SU-DHL-6 (cell line): Measurements from ENCODE around the gene EWSR1.

Experiments used
- H2AFZ ChIP-seq: fragments of 200-600 bp; sonication (generic); 2 replicates; pipeline ENCODE4 v1.6.1; 2014; ENCODE audit warnings: low read depth, mild to moderate bottlenecking, moderate library complexity, mixed read lengths, antibody characterized with exemption, low read length; ENCODE audit not compliant: severe bottlenecking
- H3F3A ChIP-seq: fragments of 200-600 bp; shearing (Covaris generic); 2 replicates; pipeline ENCODE4 v1.6.0; 2016; ENCODE audit warnings: antibody characterized with exemption, mild to moderate bottlenecking; ENCODE audit not compliant: insufficient read depth
- H3K27ac ChIP-seq: fragments of 200-600 bp; sonication (generic); 2 replicates; pipeline ENCODE4 v1.5.1; 2016; ENCODE audit warnings: low read depth, mild to moderate bottlenecking, low read length, moderate library complexity, mixed read lengths
- H3K27me3 ChIP-seq: fragments of 200-600 bp; sonication (generic), shearing (Covaris generic); 2 replicates; pipeline ENCODE4 v1.6.0; 2014; ENCODE audit warnings: mild to moderate bottlenecking, low read length
- H3K36me3 ChIP-seq: fragments of 200-600 bp; sonication (generic); 2 replicates; pipeline ENCODE4 v1.6.1; 2014; ENCODE audit warnings: mild to moderate bottlenecking, low read length, mixed read lengths
- H3K4me2 ChIP-seq: fragments of 300-600, 200-600 bp; shearing (Covaris generic), sonication (generic); 2 replicates; pipeline ENCODE4 v1.6.0; 2014; ENCODE audit warnings: low read length, low read depth, mild to moderate bottlenecking; ENCODE audit not compliant: poor library complexity, severe bottlenecking
- H3K4me3 ChIP-seq: fragments of 200-600 bp; sonication (generic); 2 replicates; pipeline ENCODE4 v1.5.1; 2014; ENCODE audit warnings: antibody characterized with exemption, low read length, mild to moderate bottlenecking, mixed read lengths; ENCODE audit not compliant: insufficient read depth, poor library complexity, severe bottlenecking
- H3K79me2 ChIP-seq: fragments of 200-600 bp; sonication (generic); 2 replicates; pipeline ENCODE4 v1.6.1; 2014; ENCODE audit warnings: mild to moderate bottlenecking, low read length, moderate library complexity; ENCODE audit not compliant: insufficient read depth
- H3K9ac ChIP-seq: fragments of 200-600 bp; sonication (generic); 2 replicates; pipeline ENCODE4 v1.7.0; 2014; ENCODE audit warnings: mild to moderate bottlenecking, low read length
- H3K9me2 ChIP-seq: fragments of 200-600 bp; sonication (generic); replicated peaks from 2 replicates; pipeline ENCODE4 v1.6.1; 2014; ENCODE audit warnings: low read length; ENCODE audit not compliant: insufficient read depth
- H3K9me3 ChIP-seq: fragments of 200-600 bp; sonication (generic); 2 replicates; pipeline ENCODE4 v1.6.1; 2014; ENCODE audit warnings: low read length, mixed read lengths; ENCODE audit not compliant: insufficient read depth
- H4K20me1 ChIP-seq: fragments of 200-600 bp; sonication (generic); 2 replicates; pipeline ENCODE4 v1.6.1; 2014; ENCODE audit warnings: low read depth, mild to moderate bottlenecking, antibody characterized with exemption, low read length, moderate library complexity, mixed read lengths
- EZH2phosphoT487 ChIP-seq: fragments of 200-600 bp; sonication (generic), shearing (Covaris generic); conservative IDR thresholded peaks from 2 replicates; pipeline ENCODE4 v1.6.1; 2018; ENCODE audit warnings: mild to moderate bottlenecking, antibody characterized with exemption, low read length, moderate library complexity, mixed read lengths
- TF ChIP-seq, protein P1 (sequence below): fragments of 200-600 bp; sonication (generic); IDR thresholded peaks from one replicate; pipeline ENCODE4 v1.5.1; 2017; ENCODE audit warnings: antibody characterized with exemption, mild to moderate bottlenecking, low read length, moderate library complexity; ENCODE audit not compliant: insufficient read depth, poor library complexity, severe bottlenecking

Gene EWSR1

GRCh38 chr22:29330753-29331152, 62.7 kb downstream of the EWSR1 start:
- Histone ChIP-seq H2AFZ (no peak overlapping the region), H3K4me2 (no peak overlapping the region), H3K9me2 (no peaks in the 10 kb centered on the region), H3K36me3 (no peaks in the 10 kb centered on the region), H3F3A (no peaks in the 10 kb centered on the region), H3K27me3 (no peaks in the 10 kb centered on the region), H3K9ac (no peak overlapping the region), H3K79me2 (no peaks in the 10 kb centered on the region), H4K20me1 (no peaks in the 10 kb centered on the region), H3K9me3 (no peaks in the 10 kb centered on the region), H3K4me3 (no peak overlapping the region), H3K27ac (no peak overlapping the region)
- TF ChIP-seq EZH2phosphoT487: no peak
- TF ChIP-seq, protein P1, sequence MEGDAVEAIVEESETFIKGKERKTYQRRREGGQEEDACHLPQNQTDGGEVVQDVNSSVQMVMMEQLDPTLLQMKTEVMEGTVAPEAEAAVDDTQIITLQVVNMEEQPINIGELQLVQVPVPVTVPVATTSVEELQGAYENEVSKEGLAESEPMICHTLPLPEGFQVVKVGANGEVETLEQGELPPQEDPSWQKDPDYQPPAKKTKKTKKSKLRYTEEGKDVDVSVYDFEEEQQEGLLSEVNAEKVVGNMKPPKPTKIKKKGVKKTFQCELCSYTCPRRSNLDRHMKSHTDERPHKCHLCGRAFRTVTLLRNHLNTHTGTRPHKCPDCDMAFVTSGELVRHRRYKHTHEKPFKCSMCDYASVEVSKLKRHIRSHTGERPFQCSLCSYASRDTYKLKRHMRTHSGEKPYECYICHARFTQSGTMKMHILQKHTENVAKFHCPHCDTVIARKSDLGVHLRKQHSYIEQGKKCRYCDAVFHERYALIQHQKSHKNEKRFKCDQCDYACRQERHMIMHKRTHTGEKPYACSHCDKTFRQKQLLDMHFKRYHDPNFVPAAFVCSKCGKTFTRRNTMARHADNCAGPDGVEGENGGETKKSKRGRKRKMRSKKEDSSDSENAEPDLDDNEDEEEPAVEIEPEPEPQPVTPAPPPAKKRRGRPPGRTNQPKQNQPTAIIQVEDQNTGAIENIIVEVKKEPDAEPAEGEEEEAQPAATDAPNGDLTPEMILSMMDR: no peak

- Histone ChIP-seq H3K27me3 (no peaks in the 10 kb centered on the region), H3K9me2 (no peaks in the 10 kb centered on the region), H3F3A (no peaks in the 10 kb centered on the region), H3K9me3 (no peaks in the 10 kb centered on the region), H3K36me3 (no peaks in the 10 kb centered on the region), H3K9ac (no peak overlapping the region), H3K27ac (no peak overlapping the region), H3K4me2 (no peak overlapping the region), H4K20me1 (no peaks in the 10 kb centered on the region), H2AFZ (no peak overlapping the region), H3K4me3 (no peak overlapping the region), H3K79me2 (no peaks in the 10 kb centered on the region)
- TF ChIP-seq, protein P1: no peak
- TF ChIP-seq EZH2phosphoT487: no peak
Observed at GRCh38 chr22:29331213-29331612, 63.1 kb downstream of the EWSR1 start.

DNA sequence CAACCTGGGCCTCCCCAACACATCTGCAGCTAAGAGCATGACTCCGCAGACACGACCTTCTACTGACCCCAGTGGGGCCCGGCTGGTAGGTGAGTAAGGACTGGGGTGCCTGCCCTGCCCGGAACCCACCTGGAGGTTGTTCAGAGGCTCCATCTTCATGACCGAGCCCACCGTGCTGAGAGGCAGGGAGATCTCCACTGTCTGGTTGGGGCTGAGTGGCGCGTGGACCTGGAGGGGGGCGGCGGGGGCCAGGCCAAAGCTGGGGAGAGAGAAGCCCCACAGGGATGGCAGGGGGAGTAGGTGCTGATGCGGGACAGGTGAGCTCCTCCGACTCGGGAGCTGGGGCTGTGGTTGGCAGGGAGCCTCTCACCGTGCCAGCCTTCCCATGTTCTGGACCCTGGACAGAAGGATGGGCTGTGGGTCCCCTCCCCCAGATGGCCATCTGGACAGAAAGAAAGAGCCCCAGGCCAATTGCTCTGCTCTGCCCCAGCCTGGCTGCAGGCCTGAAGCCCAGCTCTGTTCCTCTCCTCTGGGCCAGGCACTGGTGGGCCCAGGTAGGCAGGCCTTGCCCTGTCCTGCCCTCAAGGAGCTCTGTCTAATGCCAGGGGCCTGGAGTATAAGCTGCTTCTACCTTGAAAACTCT, 63.7 kb downstream of the EWSR1 start:
- Histone ChIP-seq H3K36me3 (no peaks in the 10 kb centered on the region), H3K27ac (no peak overlapping the region), H4K20me1 (no peaks in the 10 kb centered on the region), H3K27me3 (no peaks in the 10 kb centered on the region), H3K9ac (no peak overlapping the region), H3K9me3 (no peaks in the 10 kb centered on the region), H3K79me2 (no peaks in the 10 kb centered on the region), H2AFZ (no peak overlapping the region), H3K4me3 (no peak overlapping the region), H3F3A (no peaks in the 10 kb centered on the region), H3K9me2 (no peaks in the 10 kb centered on the region), H3K4me2 (no peak overlapping the region)
- TF ChIP-seq, protein P1: no peak
- no peak for TF ChIP-seq EZH2phosphoT487
